PFSK-1 (cell line): ENCODE data around the gene RPS3.

ENCODE experiments used
- FOXP2 ChIP-seq: optimal IDR thresholded peaks from 2 replicates; pipeline ENCODE3; 2011; ENCODE audit warnings: borderline replicate concordance, control low read depth, inconsistent platforms; ENCODE audit not compliant: insufficient read depth; ENCODE audit errors: extremely low read length, extremely low read depth
- POLR2AphosphoS5 ChIP-seq: IDR thresholded peaks from 2 replicates; pipeline ENCODE4 v1.6.1; 2012; ENCODE audit warnings: low read depth, mild to moderate bottlenecking, control low read depth, low read length, moderate library complexity
- REST ChIP-seq, 2 experiments: IDR thresholded peaks; 2 replicates each; pipeline versions ENCODE4 v1.6.1 to v1.8.0; 2011 to 2012; ENCODE audit warnings: low read depth in 2 of 2, low read length in 2 of 2, control low read depth in 1 of 2, inconsistent platforms in 1 of 2, mild to moderate bottlenecking in 1 of 2, moderate library complexity in 1 of 2; ENCODE audit not compliant: insufficient read depth in 1 of 2
- SIN3A ChIP-seq: IDR thresholded peaks from 2 replicates; pipeline ENCODE4 v1.6.1; 2012; ENCODE audit warnings: mild to moderate bottlenecking, low read length, moderate library complexity, borderline replicate concordance; ENCODE audit not compliant: insufficient read depth
- TAF1 ChIP-seq: IDR thresholded peaks from 2 replicates; pipeline ENCODE4 v1.6.1; 2012; ENCODE audit warnings: low read length, control low read depth, borderline replicate concordance; ENCODE audit not compliant: insufficient read depth

The RPS3 gene

GRCh38 chr11:75429902-75430713 lies 30.8 kb downstream of the RPS3 start:
- no peak for TF ChIP-seq TAF1
- TF ChIP-seq FOXP2: peak; percentile 51
- peak; percentile 65 to 85; a peak in 3 of 4 replicates for TF ChIP-seq REST (IDR thresholded peaks at IDR 0.05; ENCODE audit: insufficient read depth in 1 of 2, low read depth in 2 of 2, low read length in 2 of 2)

GRCh38 chr11:75430714-75431532 lies 31.6 kb downstream of the RPS3 start:
- TF ChIP-seq REST (IDR thresholded peaks at IDR 0.05; ENCODE audit: insufficient read depth in 1 of 2, low read depth in 2 of 2, low read length in 2 of 2): no peak
- TF ChIP-seq SIN3A: no peak
- TF ChIP-seq TAF1: no peak
- TF ChIP-seq POLR2AphosphoS5: no peak
- no peak for TF ChIP-seq FOXP2

- TF ChIP-seq TAF1: no peak
- no peak for TF ChIP-seq REST (IDR thresholded peaks at IDR 0.05; ENCODE audit: insufficient read depth in 1 of 2, low read depth in 2 of 2, low read length in 2 of 2)
- TF ChIP-seq SIN3A: no peak
- TF ChIP-seq FOXP2: no peak
Measured at GRCh38 chr11:75431533-75432525, 32.5 kb downstream of the RPS3 start.

- TF ChIP-seq REST (IDR thresholded peaks at IDR 0.05; ENCODE audit: insufficient read depth in 1 of 2, low read depth in 2 of 2, low read length in 2 of 2): no peak
- TF ChIP-seq SIN3A: no peak
- no peak for TF ChIP-seq TAF1
- no peak for TF ChIP-seq FOXP2
- TF ChIP-seq POLR2AphosphoS5: no peak
Measured at GRCh38 chr11:75432911-75433321, 33.6 kb downstream of the RPS3 start, which contains the start of gene KLHL35. KLHL35 (minus strand) TSS chr11:75433203; CDS start chr11:75430629, 2,574 bp downstream.
